SK-N-SH (cell line): ENCODE results near the gene NPAS3. TPM values are rescaled to one million over a fixed set of nuclear protein-coding genes. Genes with fewer than 3 reads are reported as not detected.

ENCODE experiments used
- CTCF ChIA-PET: fragments of 300-600, 350-600 bp; formaldehyde crosslinking; extraction: SDS; loops from one replicate; lab custom pipeline; 2021; lab: Yijun Ruan, JAX
- POLR2A ChIA-PET: fragments of 350-600 bp; sonication (Branson Sonifier 250); formaldehyde crosslinking; extraction: SDS; loops from one replicate; lab custom pipeline; 2020; ENCODE audit warnings: antibody characterized with exemption, inconsistent platforms; lab: Yijun Ruan, JAX
- DNase-seq: peaks from one replicate; pipeline ENCODE4 v3.0.0; 2012
- H2AFZ ChIP-seq: fragments of 200-600 bp; sonication (generic); 2 replicates; pipeline ENCODE4 v1.8.1; 2016; ENCODE audit warnings: antibody characterized with exemption, mild to moderate bottlenecking, low read depth
- H3F3A ChIP-seq: fragments of 200-600 bp; sonication (generic); replicated peaks from 2 replicates; pipeline ENCODE3; 2016; ENCODE audit warnings: antibody characterized with exemption, mild to moderate bottlenecking; ENCODE audit not compliant: insufficient read depth
- H3K27ac ChIP-seq, 2 experiments: fragments of 200-500 bp in 1 of 2; fragments of 200-600 bp in 1 of 2; sonication (Bioruptor generic) in 1 of 2; sonication (generic), shearing (Covaris generic) in 1 of 2; 2 replicates each; pipeline versions ENCODE4 v1.5.1 to v1.6.1; 2014 to 2016; ENCODE audit warnings: low read depth in 2 of 2, inconsistent platforms in 1 of 2, low read length in 1 of 2, mild to moderate bottlenecking in 1 of 2, mixed read lengths in 1 of 2
- H3K27me3 ChIP-seq: fragments of 200-600 bp; sonication (generic), shearing (Covaris generic); 2 replicates; pipeline ENCODE4 v1.6.1; 2016; ENCODE audit warnings: mixed run types; ENCODE audit not compliant: insufficient read depth
- H3K36me3 ChIP-seq, 2 experiments: fragments of 200-500 bp in 1 of 2; fragments of 200-600 bp in 1 of 2; sonication (Bioruptor generic) in 1 of 2; sonication (generic) in 1 of 2; replicated peaks in 1 of 2; 2 replicates each; pipeline versions ENCODE3 to v1.5.1; 2014 to 2016; ENCODE audit warnings: low read length in 1 of 2, mild to moderate bottlenecking in 1 of 2; ENCODE audit not compliant: insufficient read depth in 2 of 2, control insufficient read depth in 1 of 2
- H3K4me1 ChIP-seq, 2 experiments: fragments of 200-500 bp in 1 of 2; fragments of 200-600 bp in 1 of 2; sonication (Bioruptor generic) in 1 of 2; sonication (generic), shearing (Covaris generic) in 1 of 2; 2 replicates each; pipeline versions ENCODE4 v1.5.1 to v1.6.1; 2014 to 2016; ENCODE audit warnings: low read depth in 1 of 2, low read length in 1 of 2, mixed run types in 1 of 2; ENCODE audit not compliant: insufficient read depth in 2 of 2, control insufficient read depth in 1 of 2
- H3K4me2 ChIP-seq: fragments of 200-600 bp; sonication (generic), shearing (Covaris generic); 2 replicates; pipeline ENCODE4 v1.6.1; 2017; ENCODE audit warnings: mixed run types
- H3K4me3 ChIP-seq, 2 experiments: fragments of 200-500 bp in 1 of 2; fragments of 200-600 bp in 1 of 2; sonication (Bioruptor generic) in 1 of 2; sonication (generic), shearing (Covaris generic) in 1 of 2; 2 replicates each; pipeline versions ENCODE4 v1.5.1 to v1.8.1; 2014 to 2016; ENCODE audit warnings: low read depth in 2 of 2, inconsistent platforms in 1 of 2, low read length in 1 of 2, mild to moderate bottlenecking in 1 of 2, mixed read lengths in 1 of 2, moderate library complexity in 1 of 2
- H3K79me2 ChIP-seq: fragments of 200-600 bp; sonication (generic); 2 replicates; pipeline ENCODE4 v1.8.1; 2017; ENCODE audit warnings: mild to moderate bottlenecking; ENCODE audit not compliant: insufficient read depth
- H3K9ac ChIP-seq: fragments of 200-600 bp; sonication (generic); 2 replicates; pipeline ENCODE4 v1.6.1; 2017; ENCODE audit warnings: mixed run types
- H3K9me2 ChIP-seq: fragments of 200-600 bp; sonication (generic); 2 replicates; pipeline ENCODE4 v1.6.1; 2017; ENCODE audit warnings: mixed run types
- H3K9me3 ChIP-seq: fragments of 200-600 bp; sonication (generic); 2 replicates; pipeline ENCODE4 v1.6.1; 2017; ENCODE audit warnings: mixed run types, mild to moderate bottlenecking, moderate library complexity
- H4K20me1 ChIP-seq: fragments of 200-600 bp; sonication (generic); 2 replicates; pipeline ENCODE4 v1.6.1; 2017; ENCODE audit warnings: mild to moderate bottlenecking, mixed run types; ENCODE audit not compliant: insufficient read depth
- CHD2 ChIP-seq: fragments of 150-350 bp; IDR thresholded peaks from 2 replicates; pipeline ENCODE4 v1.6.1; 2018; ENCODE audit warnings: low read length; ENCODE audit not compliant: partially characterized antibody
- EZH2phosphoT487 ChIP-seq: fragments of 200-600 bp; sonication (generic); IDR thresholded peaks from 2 replicates; pipeline ENCODE4 v1.6.1; 2017; ENCODE audit warnings: low read depth, mixed run types, mild to moderate bottlenecking, antibody characterized with exemption, moderate library complexity, borderline replicate concordance
- FOSL2 ChIP-seq: IDR thresholded peaks from 2 replicates; pipeline ENCODE4 v1.4.0; 2012; ENCODE audit warnings: low read depth, mild to moderate bottlenecking, moderate library complexity, borderline replicate concordance
- FOXJ3 ChIP-seq: sonication (generic); formaldehyde crosslinking; IDR thresholded peaks from 2 replicates; pipeline ENCODE4 v1.5.1; 2020; ENCODE audit warnings: mild to moderate bottlenecking, missing genetic modification reagents
- FOXM1 ChIP-seq: IDR thresholded peaks from 2 replicates; pipeline ENCODE4 v1.4.0; 2012; ENCODE audit warnings: low read depth, mild to moderate bottlenecking
- GABPA ChIP-seq: IDR thresholded peaks from 2 replicates; pipeline ENCODE4 v1.4.0; 2012; ENCODE audit warnings: low read depth, mild to moderate bottlenecking
- GATA2 ChIP-seq: sonication (generic); formaldehyde crosslinking; IDR thresholded peaks from 2 replicates; pipeline ENCODE4 v1.5.0; 2020; ENCODE audit warnings: mild to moderate bottlenecking, missing genetic modification reagents
- IRF3 ChIP-seq: fragments of 150-350 bp; IDR thresholded peaks from 2 replicates; pipeline ENCODE4 v1.6.1; 2016; ENCODE audit warnings: mild to moderate bottlenecking, low read depth, low read length
- NFIC ChIP-seq: IDR thresholded peaks from 2 replicates; pipeline ENCODE4 v1.4.0; 2012; ENCODE audit warnings: borderline replicate concordance
- NRF1 ChIP-seq: IDR thresholded peaks from 2 replicates; pipeline ENCODE4 v1.6.1; 2012; ENCODE audit warnings: low read depth, mild to moderate bottlenecking, low read length
- PBX3 ChIP-seq: IDR thresholded peaks from 2 replicates; pipeline ENCODE4; 2012
- RCOR1 ChIP-seq: fragments of 150-350 bp; IDR thresholded peaks from 2 replicates; pipeline ENCODE4 v1.6.1; 2017; ENCODE audit warnings: antibody characterized with exemption, low read length
- SIN3A ChIP-seq: IDR thresholded peaks from 2 replicates; pipeline ENCODE4 v1.6.1; 2012; ENCODE audit warnings: low read depth, mild to moderate bottlenecking, low read length, moderate library complexity, borderline replicate concordance
- SMC3 ChIP-seq: IDR thresholded peaks from 2 replicates; pipeline ENCODE4 v1.6.1; 2012; ENCODE audit warnings: low read depth, low read length, improper control_type of control experiment
- TCF12 ChIP-seq: IDR thresholded peaks from 2 replicates; pipeline ENCODE4 v1.4.0; 2012
- WGBS: methylation state at CpG from one replicate; pipeline ENCODE4 v1.1.6; 2017; ENCODE audit warnings: low lambda C conversion rate; 5-methylcytosine and 5-hydroxymethylcytosine counted together
- polyA plus RNA-seq, 3 experiments: library from polyadenylated mRNA; depleted of rRNA; stranded (reverse); fragments of >200 nt; gene quantifications; 2 replicates each; pipeline ENCODE4 v1.2.3, GENCODE V29; 2012
- TF ChIP-seq, protein P1 (sequence below): fragments of 200-600 bp; sonication (generic); IDR thresholded peaks from 2 replicates; pipeline ENCODE4 v1.6.1; 2017; ENCODE audit warnings: antibody characterized with exemption, mild to moderate bottlenecking, moderate library complexity

The NPAS3 gene
- polyA plus RNA-seq, 1 of the 3 experiments (the other 2 are of a cell fraction) = 4.3 TPM

DNA sequence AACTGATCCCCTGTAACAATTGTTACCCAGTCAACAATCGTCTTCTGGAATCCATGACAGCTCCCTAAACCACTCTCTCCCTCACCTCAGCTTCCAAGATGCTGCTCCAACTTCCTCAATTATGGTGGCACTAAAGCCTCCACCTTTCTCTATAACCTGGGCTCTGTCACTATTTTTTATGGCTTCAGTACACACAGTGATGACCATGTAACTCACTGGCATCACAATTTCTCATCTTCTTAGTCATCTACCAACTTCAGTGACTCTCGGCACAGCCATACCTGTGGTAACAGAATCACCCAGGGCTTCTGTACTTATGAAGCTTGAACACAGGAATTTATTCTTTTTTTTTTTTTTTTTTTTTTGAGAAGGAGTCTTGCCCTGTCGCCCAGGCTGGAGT is 32.0 kb upstream of the NPAS3 start:
- Histone ChIP-seq H3F3A (no peaks in the 10 kb centered on the region), H3K27me3 (no peaks in the 10 kb centered on the region), H3K79me2 (no peaks in the 10 kb centered on the region), H3K9ac (no peak overlapping the region), H3K27ac (no peak overlapping the region), H2AFZ (no peak overlapping the region), H3K4me1 (no peaks in the 10 kb centered on the region), H3K4me2 (no peak overlapping the region), H3K9me2 (no peaks in the 10 kb centered on the region), H3K36me3 (no peaks in the 10 kb centered on the region), H3K4me3 (no peak overlapping the region), H3K9me3 (no peaks in the 10 kb centered on the region), H4K20me1 (no peaks in the 10 kb centered on the region)
- no peak for DNase-seq
- ChIA-PET CTCF (interaction anchor here (1.8 kb wide), 1 partner anchor 17 kb away, joined by 4 read pairs; no protein-coding TSS in a partner anchor), POLR2A (interaction anchor here (1.0 kb wide), 1 partner anchor 82 kb away, joined by 3 read pairs; no protein-coding TSS in a partner anchor)
- no peak for TF ChIP-seq EZH2phosphoT487
- TF ChIP-seq CHD2 = no peak
- no peak for TF ChIP-seq FOXJ3
- no peak for TF ChIP-seq IRF3
- no peak for TF ChIP-seq TCF12
- TF ChIP-seq FOXM1 = no peak
- no peak for TF ChIP-seq NFIC
- WGBS = 71% methylated on average over 3 of the region's 3 CpGs

GRCh38 chr14:32908196-32909084 is 30.2 kb upstream of the NPAS3 start:
- no peaks in the 10 kb centered on the region for H3K27me3 ChIP-seq
- TF ChIP-seq TCF12 = peak; percentile 10; the same call in 1 of the 2 replicates
- no peak for TF ChIP-seq SIN3A
- TF ChIP-seq, protein P1, sequence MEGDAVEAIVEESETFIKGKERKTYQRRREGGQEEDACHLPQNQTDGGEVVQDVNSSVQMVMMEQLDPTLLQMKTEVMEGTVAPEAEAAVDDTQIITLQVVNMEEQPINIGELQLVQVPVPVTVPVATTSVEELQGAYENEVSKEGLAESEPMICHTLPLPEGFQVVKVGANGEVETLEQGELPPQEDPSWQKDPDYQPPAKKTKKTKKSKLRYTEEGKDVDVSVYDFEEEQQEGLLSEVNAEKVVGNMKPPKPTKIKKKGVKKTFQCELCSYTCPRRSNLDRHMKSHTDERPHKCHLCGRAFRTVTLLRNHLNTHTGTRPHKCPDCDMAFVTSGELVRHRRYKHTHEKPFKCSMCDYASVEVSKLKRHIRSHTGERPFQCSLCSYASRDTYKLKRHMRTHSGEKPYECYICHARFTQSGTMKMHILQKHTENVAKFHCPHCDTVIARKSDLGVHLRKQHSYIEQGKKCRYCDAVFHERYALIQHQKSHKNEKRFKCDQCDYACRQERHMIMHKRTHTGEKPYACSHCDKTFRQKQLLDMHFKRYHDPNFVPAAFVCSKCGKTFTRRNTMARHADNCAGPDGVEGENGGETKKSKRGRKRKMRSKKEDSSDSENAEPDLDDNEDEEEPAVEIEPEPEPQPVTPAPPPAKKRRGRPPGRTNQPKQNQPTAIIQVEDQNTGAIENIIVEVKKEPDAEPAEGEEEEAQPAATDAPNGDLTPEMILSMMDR = no peak
- TF ChIP-seq PBX3 = no peak
- no peak for TF ChIP-seq GATA2
- no peak for TF ChIP-seq FOXJ3
- no peak for TF ChIP-seq NRF1
- TF ChIP-seq GABPA = no peak
- no peak for TF ChIP-seq RCOR1
- TF ChIP-seq FOXM1 = no peak
- peak; percentile 25; the same call in 1 of the 2 replicates for TF ChIP-seq FOSL2
- no peak for TF ChIP-seq SMC3
- no peak overlapping the region for H3K27ac ChIP-seq
- H3K79me2 ChIP-seq = no peaks in the 10 kb centered on the region
- no peak overlapping the region for H2AFZ ChIP-seq
- H3K9me3 ChIP-seq = no peaks in the 10 kb centered on the region
- no peak overlapping the region for H3K4me3 ChIP-seq
- no peaks in the 10 kb centered on the region for H3K36me3 ChIP-seq
- CTCF ChIA-PET = interaction anchor here (0.7 kb wide), 1 partner anchor 1065 kb away, joined by 3 read pairs; no protein-coding TSS in a partner anchor
- peaks cover 0 to 6% of the 10 kb centered on the region in 2 experiments; a peak in 1 of 4 replicates for H3K4me1 ChIP-seq
- WGBS = 72% methylated on average over 9 of the region's 9 CpGs
- H3K9ac ChIP-seq = no peak overlapping the region
- H3F3A ChIP-seq = no peaks in the 10 kb centered on the region
- H3K4me2 ChIP-seq = no peak overlapping the region
- POLR2A ChIA-PET = no interaction called here
- H3K9me2 ChIP-seq = no peaks in the 10 kb centered on the region
- H4K20me1 ChIP-seq = no peaks in the 10 kb centered on the region
- no peak for DNase-seq
